HG03108 (cell line): ENCODE data around the gene SLC15A1.

Experiments
- ATAC-seq: cut with Tn5 transposase; IDR thresholded peaks from one replicate; pipeline ENCODE4 v1.9.1; 2021; ENCODE audit warnings: moderate library complexity; ENCODE audit not compliant: unreplicated experiment

Gene SLC15A1

GRCh38 chr13:98781905-98782304 lies 29.4 kb upstream of the SLC15A1 start:
- ATAC-seq: no peak

- no peak for ATAC-seq
Measured at GRCh38 chr13:98781470-98781869, 29.0 kb upstream of the SLC15A1 start.

- ATAC-seq: no peak
Measured at GRCh38 chr13:98781045-98781444, 28.6 kb upstream of the SLC15A1 start.

- no peak for ATAC-seq
Measured at GRCh38 chr13:98780451-98780850, 28.0 kb upstream of the SLC15A1 start.

GRCh38 chr13:98779695-98780094 lies 27.2 kb upstream of the SLC15A1 start:
- ATAC-seq: no peak

- no peak for ATAC-seq
Measured at GRCh38 chr13:98778749-98779148, 26.3 kb upstream of the SLC15A1 start.

GRCh38 chr13:98776644-98777043 lies 24.2 kb upstream of the SLC15A1 start:
- ATAC-seq: no peak

- ATAC-seq: no peak
Measured at GRCh38 chr13:98775844-98776598, 23.5 kb upstream of the SLC15A1 start.

- no peak for ATAC-seq
Measured at GRCh38 chr13:98775386-98775785, 22.9 kb upstream of the SLC15A1 start.

- ATAC-seq: no peak
Measured at GRCh38 chr13:98774776-98775175, 22.3 kb upstream of the SLC15A1 start.

- no peak for ATAC-seq
Measured at GRCh38 chr13:98773921-98774320, 21.4 kb upstream of the SLC15A1 start.

- ATAC-seq: no peak
Measured at GRCh38 chr13:98772794-98773452, 20.5 kb upstream of the SLC15A1 start.

- no peak for ATAC-seq
Measured at GRCh38 chr13:98771838-98772611, 19.6 kb upstream of the SLC15A1 start.

GRCh38 chr13:98769736-98770135 lies 17.3 kb upstream of the SLC15A1 start:
- ATAC-seq: no peak

- ATAC-seq: no peak
Measured at GRCh38 chr13:98768522-98768921, 16.1 kb upstream of the SLC15A1 start.

- ATAC-seq: no peak
Measured at GRCh38 chr13:98766697-98767096, 14.2 kb upstream of the SLC15A1 start.

GRCh38 chr13:98765996-98766519 lies 13.6 kb upstream of the SLC15A1 start:
- no peak for ATAC-seq

- ATAC-seq: no peak
Measured at GRCh38 chr13:98761986-98762616, 9.6 kb upstream of the SLC15A1 start.

- ATAC-seq: no peak
Measured at GRCh38 chr13:98761126-98761985, 8.9 kb upstream of the SLC15A1 start.

- ATAC-seq: no peak
Measured at GRCh38 chr13:98755729-98756128, 3.3 kb upstream of the SLC15A1 start.
